ENCODE results near the gene FHIT.

DNA sequence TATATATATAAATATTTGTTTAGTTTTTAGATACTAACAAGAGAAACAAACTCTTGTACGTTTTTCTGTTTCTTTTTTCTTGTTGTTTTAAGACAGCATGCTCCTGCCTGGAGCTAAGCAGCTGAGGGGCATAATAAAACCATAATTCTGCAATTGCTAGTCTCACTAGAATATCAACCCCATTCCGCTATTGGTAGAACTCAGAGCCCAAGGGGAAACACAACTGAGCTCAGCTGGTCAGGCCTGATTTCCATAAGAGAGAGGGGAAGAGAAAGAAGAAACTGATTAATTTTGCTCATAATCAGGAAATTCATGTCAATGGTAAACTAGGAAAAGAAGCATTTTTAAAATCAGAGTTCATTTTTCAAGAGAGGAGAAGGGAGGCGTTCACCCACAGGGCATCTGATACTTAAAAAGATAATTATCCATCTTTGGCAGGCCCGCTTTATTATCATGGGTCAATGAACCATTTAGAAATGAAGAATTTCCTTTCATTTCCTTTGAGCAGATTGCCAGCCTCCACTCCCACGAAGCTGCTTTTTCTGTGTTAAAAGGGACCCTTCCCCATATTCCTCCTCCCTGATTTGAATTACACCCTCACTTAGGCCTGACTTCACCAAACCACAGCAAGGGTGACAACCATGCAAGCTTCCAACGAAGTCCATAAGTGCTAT, 1236.1 kb downstream of the FHIT start:
- TF ChIP-seq, protein P1, sequence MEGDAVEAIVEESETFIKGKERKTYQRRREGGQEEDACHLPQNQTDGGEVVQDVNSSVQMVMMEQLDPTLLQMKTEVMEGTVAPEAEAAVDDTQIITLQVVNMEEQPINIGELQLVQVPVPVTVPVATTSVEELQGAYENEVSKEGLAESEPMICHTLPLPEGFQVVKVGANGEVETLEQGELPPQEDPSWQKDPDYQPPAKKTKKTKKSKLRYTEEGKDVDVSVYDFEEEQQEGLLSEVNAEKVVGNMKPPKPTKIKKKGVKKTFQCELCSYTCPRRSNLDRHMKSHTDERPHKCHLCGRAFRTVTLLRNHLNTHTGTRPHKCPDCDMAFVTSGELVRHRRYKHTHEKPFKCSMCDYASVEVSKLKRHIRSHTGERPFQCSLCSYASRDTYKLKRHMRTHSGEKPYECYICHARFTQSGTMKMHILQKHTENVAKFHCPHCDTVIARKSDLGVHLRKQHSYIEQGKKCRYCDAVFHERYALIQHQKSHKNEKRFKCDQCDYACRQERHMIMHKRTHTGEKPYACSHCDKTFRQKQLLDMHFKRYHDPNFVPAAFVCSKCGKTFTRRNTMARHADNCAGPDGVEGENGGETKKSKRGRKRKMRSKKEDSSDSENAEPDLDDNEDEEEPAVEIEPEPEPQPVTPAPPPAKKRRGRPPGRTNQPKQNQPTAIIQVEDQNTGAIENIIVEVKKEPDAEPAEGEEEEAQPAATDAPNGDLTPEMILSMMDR (IDR thresholded peaks at IDR 0.05), result no peak
- TF ChIP-seq POLR2AphosphoS5 (IDR thresholded peaks at IDR 0.05), result no peak
- no peak for TF ChIP-seq POLR2A (IDR thresholded peaks at IDR 0.05)
